NCI-H1092 treated with DMSO at 0.1 percent for 48 hours (cell line): Measurements from ENCODE around the gene C16orf95.

Source experiments
- DNase-seq: peaks from one replicate; lab custom pipeline; 2025; lab: John Stamatoyannopoulos, UW

Gene C16orf95

DNA sequence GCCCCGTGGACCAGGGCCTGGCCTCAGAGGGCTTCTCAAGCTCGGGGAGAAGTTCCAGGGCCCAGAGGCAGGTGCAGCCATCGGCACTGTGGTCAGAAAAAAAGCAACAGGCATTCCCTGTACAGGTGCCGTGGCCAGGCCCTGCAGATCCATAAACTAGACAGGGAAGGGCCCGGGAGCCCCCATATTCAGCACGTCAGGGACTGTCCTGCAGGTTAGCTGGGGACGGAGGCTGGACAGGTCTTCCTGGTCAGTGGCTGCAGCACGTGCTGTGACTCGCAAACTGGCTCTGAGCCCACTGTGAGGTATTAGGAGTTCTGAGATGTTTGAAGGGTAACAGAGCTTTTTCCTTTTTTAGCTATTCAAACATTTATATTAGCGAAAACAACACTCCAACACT is 15.0 kb upstream of the C16orf95 start:
- no peak for DNase-seq

DNA sequence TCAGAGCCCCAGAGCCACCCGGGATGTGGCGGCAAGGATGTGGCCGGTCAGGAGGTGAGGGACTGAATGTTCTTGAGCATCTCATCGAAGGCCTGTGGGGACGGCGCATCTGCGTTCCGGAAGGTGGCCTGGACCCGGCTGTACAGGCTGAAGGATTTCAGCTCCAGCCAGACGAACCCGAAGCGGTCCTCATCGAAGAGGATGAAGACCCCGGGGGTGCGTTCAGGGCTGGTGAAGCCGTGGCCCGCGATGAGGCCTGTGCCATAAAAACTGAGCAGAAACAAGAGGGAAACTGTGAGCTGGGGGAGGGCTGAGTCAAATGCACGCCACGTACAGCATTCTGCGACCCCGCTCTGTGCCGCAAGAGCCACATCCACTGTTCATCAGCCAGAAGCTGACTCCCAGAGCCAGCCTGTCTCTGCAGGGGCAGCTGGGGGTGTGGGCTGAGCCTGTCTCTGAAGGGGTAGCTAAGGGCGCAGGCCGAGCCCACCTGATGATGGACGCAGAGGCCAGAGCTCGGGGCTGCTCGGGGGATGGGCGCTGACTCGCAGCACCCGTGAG is 14.1 kb upstream of the C16orf95 start:
- no peak for DNase-seq

DNA sequence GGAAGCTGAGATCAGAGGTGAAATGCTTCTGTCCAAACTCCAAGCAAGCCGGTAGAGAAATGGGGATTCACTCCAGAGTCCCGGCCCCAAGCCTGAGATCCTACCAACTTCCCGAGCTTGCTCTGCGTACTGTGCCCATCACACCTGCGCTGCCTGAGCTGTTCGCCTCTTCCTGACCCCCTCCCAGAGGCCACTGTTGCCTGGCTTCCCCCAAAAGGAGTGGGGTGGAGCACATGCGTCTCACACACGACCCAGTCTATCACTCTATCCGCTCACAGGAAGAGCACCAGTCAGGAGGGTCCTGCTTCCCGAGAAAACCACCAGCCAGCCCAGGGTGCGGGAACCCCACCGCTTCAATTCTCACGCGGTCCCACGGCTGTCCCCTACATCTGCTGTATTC is 13.5 kb upstream of the C16orf95 start:
- DNase-seq, result no peak

DNA sequence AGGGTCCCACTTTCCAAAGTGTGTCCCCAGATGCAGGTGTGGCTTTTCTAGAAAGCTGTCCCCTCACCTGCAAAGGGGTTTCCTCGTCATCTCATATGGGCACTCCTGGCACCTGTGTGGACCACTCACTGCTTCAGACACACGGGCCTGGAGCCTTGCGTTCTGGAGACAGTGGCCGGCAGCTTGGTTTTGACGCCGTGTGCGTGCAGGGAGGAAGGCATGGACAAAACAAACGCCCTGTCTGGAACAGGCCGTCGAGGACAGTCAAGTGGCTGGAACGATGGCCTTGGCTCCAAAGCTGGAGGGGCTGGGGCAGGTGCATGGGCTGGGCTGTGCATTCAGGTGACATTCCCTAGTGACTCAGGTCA is 13.0 kb upstream of the C16orf95 start:
- DNase-seq, result no peak

DNA sequence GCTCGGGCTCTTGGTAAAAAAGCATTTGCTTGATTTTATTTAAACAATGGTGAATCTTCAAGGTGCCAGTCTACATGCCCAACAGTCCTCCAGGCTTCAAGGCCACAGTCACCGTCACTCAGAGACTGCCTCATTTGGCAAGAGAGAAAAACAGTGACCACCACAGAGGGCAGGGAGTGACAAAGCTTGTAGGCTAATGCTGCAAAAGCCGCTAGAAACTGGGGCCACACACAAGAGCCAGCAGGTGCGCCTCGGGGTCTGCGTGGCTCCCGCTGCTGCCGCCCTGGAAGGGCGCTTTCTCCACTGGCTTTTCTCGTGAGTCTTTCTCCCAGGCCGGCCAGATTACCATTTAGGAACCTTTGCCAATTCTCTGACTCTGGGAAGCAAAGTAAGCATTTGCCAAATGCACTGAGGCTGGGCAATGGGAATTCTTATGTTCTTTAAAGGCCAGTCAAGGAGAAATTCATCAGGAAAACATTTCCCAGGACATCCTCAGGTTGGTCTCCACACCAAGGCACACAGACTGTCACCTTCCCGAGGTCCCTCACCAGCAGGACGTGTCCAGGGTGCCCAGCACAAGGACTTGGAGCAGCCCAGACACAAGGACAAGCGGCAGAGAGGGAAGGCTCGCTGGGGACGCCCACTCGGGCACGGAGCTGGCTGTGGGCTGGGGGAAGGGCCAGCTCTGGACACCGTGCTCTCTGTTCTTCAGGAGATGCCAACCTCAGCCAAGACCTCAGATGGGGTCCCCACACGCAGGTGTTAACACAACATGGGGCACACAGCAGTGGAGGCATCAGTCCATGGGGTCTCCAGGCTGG is 12.5 kb upstream of the C16orf95 start:
- DNase-seq, result no peak

DNA sequence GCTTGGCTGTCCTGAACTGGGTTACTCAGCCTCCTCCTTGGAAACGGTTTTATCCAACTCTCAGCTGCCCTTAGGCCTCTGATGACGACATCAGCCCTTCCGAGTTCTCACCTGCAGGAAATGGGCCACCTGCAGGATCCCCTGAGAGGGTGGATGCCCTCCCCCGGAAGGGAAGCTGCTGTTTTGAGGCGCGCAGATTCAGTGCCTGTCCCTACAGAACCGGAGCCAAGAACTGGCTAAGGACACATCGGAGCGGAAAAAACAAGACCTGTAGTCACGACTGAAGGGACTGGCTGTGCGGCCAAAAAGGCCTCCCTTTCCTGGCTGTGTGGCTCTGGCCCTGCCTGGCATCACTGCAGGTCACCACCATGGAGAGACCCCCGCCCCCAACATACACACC is 11.7 kb upstream of the C16orf95 start:
- no peak for DNase-seq

DNA sequence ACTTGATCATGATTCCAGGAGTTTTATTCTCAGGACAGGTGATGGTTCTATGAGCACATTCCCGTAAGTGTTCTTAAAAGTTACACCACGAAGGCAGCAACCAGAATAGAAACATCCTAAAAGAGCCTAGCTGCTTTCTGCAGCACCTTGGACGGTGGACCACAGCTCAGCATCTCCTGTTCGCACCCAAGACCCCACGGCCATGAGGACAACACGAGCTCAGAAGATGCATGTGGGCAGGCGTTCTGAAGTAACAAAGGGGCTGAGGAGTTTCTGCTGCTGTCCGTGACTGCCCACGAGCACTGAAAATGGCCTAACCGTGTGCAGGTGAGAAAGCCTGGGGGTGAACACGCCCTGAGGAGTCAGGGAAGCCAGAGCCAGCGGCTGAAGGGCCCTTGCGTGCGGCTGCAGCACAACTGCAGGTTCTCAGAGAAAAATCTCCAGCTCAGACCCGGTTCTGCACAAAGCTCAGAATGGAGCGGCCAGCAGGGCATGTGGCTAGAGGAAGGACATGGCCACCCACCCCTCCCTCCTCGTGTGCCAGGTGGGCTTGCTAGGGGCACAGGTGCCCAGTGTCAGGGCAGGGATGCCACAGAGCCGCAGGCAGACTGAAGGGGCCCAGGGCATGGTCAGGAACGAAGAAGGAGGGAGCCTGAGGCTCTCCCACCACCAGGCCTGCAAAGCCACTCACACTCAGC is 10.8 kb upstream of the C16orf95 start:
- no peak for DNase-seq

DNA sequence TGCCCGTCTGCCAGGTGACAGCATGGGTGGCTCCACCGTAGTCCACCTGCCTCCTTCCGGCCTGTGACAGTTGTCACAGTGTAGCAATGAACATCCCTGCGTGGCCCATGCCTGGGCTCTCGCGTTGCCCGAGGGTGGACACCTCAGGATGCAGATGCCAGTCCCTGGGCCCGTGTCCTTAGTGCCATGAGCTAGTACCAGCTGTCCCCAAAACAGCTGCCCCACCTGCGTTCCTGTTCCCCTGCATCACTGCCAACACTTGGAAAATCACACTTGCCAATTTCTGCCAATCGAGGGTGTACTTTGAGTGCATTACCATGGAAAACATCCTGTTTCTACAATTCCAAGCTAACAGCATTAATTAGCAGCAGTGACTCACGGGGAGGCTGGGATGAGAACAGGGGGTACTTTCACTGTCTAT is 9.0 kb upstream of the C16orf95 start:
- DNase-seq, result no peak

DNA sequence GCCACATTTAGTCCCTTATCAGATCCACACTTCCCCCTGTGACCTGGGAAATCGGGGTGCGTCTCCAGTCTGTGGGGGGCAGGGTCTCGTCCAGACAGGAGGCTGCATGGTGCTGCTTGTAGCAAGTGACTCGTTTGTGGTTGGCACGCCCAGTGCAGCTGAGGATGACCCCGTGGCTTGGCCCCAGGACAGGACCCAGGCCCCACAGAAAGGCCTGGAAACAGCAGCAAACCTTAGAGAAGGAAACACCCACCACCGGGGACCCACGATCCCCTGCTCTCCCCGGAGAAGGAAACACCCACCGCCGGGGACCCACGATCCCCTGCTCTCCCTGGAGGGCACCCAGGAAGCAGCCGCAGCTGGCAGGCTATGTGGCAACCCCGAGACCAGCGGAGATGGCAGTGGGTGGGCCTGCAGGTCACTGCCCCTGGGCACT is 8.2 kb upstream of the C16orf95 start:
- DNase-seq, result no peak

DNA sequence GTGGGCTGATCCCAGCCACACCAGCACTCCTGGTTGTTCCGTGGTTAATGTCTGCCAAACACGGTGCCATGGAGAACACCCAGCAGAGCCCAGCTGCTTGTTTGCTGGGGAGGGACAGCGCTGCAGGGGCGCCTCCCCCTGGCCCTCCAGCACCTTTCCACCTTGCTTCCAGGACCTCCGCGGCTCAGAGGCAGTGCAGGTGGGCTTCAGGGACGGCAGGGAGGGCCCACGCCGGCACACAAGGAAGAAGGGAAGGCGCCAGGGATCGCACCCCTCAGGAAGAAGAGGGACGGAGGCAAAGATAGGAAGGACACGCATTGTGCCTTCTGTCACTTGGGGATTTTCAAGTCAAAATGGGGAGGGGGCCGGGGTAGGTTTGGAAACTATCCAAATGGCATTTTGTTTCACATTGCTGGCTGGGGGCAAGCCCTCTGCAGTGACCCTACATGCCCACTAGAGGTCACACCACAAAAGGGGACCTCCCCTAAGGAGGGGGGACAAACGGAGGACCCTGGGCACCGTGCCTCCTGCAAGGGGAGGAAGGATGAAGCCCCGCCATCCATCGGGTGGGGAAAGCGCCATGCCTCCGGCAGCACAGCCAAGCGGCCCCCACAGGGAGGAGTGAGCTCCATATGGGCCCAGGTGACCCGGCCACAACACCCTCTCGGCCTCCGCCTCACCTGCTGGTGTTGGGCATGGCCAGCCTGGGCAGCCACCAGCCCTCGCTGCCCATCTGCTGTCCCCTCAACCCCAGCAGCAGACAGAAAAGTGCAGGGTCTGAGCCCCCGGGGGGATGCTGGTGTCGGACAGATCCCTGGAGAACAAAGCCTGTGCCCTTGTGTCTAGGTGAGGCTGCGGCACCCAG is 7.5 kb upstream of the C16orf95 start:
- DNase-seq, result peak; percentile 46

DNA sequence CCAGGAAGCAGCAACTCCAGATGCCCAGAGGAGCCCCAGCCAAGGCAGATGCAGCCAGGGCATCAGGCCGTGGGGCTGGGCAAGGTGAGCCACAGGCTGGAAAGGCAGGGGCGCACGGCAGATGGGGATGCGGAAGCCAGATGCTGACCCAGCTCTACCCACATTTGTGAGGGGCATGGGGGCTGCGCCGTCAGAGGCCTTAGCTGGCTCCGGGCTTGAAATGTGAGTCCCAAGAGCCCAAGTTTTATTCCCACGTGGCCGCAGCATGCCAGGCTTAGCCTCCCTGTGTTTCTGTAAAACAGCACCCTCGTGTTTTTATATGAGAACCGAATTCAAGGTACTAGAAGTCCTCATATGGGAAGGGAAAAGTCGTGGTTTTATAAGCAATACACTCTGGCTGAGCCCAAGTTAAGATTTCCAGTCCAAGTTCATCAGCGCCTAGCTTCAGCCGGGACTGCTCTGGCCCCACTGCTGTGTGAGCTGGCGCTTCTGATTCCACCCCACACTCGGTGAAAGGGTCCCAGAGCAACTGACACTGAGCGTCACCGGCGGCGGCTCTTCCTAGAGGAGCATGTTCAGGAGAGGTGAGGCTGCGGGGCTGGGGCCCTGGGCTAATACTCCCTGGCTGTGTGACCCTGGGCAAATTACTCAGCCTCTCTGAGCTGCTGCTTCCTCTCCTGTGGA is 6.7 kb upstream of the C16orf95 start:
- no peak for DNase-seq

DNA sequence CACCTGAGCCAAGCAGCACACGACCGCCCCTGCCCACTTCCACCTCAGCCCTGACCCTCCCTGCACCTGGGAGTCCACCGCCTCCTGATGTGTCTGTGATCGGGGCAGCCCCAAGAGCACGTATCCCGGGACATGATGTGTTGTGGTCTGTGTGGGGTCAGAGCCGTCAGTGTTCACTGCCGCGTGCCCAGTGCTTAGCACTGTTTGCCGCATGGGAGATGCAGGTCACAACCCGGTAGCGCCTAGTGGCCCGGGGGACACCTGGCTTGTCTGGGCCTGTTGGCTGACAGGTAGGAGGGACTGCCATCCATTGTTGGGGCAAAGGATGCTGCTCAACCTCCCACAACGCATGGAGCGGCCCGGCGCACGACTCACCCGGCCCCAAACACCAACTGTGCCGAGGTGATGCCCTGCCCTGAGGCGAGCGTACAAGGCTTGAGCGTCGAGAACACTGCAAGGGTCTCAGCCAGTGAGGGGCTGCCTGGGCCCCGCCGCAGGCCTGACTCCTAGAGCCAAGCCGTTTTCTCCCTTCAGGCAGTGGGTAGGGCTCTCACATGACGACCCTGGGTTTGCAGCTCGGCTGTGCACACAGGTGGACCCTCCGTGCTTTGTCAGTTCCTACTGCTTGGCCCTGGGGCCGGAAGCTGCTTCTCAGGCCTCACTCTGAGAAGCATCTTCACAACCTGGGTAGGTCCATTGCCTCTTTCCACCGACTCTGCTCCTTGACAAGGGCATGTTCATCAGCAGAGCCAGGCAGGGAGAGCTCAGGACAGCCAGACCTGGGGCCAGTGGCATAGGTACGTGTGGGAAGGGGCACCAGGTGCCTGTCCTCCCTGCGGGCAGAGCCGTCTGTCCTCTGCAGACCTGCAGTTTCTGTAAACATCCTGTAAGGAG is 5.9 kb upstream of the C16orf95 start:
- DNase-seq, result no peak

DNA sequence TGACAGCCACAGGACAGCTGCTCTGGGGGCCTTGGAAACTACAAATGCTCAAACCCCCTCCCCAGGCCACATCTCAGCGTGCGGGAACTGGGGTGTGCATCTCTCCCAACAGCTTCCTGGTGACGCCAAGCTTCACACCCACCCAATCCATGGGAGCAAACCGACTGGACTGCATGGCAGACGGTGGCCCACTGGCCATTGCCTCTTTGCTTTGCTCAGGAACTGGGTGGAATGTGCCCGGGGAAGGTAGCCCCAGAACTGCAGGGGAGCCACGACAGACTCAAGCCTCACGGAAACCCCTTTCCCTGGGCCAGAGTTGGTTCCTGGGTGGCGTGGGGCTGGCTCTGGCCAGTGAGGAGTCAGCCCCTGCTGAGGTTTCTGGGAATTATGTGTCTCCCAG is 5.2 kb upstream of the C16orf95 start:
- no peak for DNase-seq

DNA sequence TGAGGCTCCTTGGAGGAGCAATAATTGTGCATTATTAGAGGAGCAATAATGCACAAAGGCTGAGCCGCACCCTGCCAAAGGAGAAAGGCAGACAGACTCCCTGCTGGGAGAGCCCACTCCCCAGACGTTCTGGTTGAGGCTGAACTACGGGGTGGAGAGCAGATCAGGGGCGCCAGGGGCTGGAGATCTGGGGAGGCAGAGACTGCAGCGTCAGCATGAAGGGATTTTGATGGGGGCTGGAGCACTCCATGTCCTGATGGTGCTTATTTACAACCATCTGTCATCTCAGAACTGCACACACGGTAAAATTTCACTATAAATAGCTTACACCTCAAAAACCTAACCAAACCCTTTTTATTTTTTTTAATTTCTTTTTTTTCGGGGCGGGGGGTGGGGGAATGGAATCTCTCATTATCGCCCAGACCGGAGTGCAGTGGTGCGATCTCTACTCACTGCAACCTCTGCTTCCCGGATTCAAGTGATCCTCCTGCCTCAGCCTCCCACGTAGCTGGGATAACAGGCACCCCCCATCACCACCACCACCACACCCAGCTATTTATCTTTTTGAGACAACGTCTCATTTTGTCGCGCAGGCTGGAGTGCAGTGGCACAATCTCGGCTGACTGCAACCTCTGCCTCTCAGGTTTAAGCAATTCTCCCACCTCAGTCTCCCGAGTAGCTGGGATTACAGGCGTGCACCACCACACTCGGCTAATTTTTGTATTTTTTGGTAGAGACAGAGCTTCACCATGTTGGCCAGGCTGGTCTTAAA is 4.3 kb upstream of the C16orf95 start:
- DNase-seq, result no peak

DNA sequence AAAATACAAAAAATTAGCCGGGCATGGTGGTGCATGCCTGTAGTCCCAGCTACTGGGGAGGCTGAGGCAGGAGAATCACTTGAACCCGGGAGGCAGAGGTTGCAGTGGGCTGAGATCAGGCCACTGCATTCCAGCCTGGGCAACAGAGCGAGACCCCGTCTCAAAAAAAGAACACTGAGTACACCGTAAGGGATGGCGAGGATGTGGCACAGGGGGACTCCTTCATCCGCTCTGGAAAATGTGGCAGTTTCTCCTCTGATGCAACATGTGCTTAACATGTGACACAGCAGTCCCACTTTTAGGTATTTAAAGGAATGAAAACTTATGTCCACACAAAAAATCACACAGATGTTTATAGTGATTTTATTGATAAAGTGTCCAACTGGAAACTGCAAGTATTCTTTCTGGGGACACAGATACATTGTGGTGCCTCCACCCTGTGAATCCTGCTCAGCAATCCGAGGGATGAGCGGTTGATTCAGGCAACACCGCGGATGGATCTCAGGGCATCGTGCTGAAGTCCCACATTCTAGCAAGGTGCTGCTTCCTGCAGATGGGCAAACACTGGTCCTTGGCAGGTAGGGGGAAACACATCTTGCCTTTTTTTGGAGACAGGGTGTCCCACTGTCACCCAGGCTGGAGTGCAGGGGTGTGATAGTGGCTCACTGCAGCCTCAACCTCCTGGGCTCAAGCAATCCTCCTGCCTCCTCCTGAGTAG is 3.5 kb upstream of the C16orf95 start:
- DNase-seq, result no peak

DNA sequence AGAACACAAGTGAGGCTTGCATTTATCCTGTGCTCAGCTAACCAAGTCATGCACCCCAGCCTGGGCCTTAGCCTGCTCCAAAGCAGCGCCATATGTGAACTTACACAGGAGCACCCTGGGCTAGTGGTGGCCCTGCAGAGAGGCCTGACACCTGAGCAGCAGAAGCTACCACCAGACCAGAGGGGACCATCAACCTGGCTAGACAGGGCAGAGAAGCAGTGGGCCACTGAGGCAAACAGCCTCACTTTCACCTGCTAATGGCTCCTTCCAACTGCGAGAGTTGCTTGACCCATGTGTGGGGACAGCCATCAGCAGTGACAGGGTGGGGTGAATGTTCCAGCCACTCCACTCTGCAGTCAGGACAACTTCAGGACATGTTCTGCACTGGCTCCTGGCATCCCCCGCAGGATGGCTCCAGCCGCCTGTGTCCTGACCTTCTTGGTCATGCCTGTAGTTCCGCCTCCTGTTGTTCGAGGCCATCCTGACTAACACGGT is 2.9 kb upstream of the C16orf95 start:
- no peak for DNase-seq

DNA sequence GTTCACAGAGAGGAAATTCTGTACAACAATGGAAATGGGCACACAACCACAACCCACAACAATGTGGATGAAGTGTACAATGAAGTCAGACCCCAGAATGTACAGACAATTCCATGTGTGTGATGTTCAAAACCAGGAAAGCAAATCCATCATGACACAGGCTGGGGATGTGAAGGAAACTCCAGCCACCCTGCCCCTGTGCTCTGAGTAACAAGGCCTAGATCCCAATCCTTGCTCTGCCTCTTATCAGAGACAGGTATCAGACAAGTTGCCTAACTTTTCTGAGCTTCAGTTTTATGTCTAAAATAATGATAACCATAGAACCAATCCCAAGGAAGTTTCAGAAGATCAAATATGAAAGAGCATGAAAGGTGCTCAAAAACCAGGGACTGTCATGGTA is 1.8 kb upstream of the C16orf95 start:
- no peak for DNase-seq

DNA sequence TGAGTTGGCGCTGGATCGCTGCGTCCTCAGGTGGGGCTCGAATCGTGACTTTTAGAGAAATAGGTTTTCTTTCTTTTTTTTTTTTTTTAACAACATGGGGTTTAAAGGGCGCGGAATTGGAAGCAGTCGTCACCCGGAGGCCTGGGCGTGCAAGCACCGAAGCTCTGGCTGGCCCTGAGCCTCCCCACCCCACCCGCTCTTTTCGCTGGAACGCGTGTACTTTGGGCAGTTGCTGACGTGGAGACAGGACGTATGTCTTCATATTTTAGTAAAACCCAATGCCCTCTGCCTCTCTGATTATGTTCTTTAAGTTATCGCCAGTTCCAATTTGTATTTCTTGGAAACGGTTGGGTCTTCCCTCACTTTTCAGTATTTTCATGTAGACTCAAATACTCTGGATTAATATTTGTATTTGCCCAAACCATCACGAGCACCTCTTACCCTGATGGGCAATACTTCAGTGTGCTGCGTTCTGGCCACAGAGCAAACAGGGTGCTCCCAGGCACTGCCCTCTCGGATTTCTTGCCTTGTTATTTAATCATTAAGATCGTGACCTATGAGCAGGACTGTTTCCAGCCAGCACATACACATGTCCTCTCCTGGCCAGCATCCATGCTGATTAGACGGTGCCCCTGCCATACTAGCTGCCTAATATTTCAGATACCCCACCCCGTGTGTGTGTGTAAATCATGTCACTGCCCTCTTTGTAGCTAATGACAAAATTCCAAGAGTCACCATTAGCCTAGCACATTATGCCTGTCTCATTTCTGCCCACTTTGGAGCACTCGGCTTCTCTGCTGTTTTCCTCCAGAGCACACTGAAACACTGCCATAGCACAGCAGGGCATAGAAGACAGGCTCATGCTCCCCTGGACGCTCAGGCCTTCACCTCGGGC is 805 bp upstream of the C16orf95 start:
- DNase-seq, result peak; percentile 75
